ENCODE results near the gene MYH14.

GRCh38 chr19:50221087-50221486, 17.7 kb downstream of the MYH14 start:
- TF ChIP-seq, protein P1, sequence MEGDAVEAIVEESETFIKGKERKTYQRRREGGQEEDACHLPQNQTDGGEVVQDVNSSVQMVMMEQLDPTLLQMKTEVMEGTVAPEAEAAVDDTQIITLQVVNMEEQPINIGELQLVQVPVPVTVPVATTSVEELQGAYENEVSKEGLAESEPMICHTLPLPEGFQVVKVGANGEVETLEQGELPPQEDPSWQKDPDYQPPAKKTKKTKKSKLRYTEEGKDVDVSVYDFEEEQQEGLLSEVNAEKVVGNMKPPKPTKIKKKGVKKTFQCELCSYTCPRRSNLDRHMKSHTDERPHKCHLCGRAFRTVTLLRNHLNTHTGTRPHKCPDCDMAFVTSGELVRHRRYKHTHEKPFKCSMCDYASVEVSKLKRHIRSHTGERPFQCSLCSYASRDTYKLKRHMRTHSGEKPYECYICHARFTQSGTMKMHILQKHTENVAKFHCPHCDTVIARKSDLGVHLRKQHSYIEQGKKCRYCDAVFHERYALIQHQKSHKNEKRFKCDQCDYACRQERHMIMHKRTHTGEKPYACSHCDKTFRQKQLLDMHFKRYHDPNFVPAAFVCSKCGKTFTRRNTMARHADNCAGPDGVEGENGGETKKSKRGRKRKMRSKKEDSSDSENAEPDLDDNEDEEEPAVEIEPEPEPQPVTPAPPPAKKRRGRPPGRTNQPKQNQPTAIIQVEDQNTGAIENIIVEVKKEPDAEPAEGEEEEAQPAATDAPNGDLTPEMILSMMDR (IDR thresholded peaks at IDR 0.05; ENCODE audit: insufficient read depth, low read length, poor library complexity, severe bottlenecking) = no peak
- no peak for TF ChIP-seq EZH2phosphoT487 (conservative IDR thresholded peaks at IDR 0.05; ENCODE audit: low read length)
